ENCODE measurements around the gene POR.

The POR gene

GRCh38 chr7:75948179-75948578 is 33.2 kb downstream of the POR start:
- POLR2A ChIA-PET = no interaction called here
- CTCF ChIA-PET = no interaction called here
- no peak for DNase-seq (ENCODE audit: extremely low spot score)
- TF ChIP-seq BHLHE40 (IDR thresholded peaks at IDR 0.05; ENCODE audit: borderline replicate concordance) = no peak
- TF ChIP-seq SP1 (IDR thresholded peaks at IDR 0.05) = no peak

- DNase-seq (ENCODE audit: extremely low spot score) = no peak
- POLR2A ChIA-PET = no interaction called here
Observed at GRCh38 chr7:75950111-75950681, 35.2 kb downstream of the POR start.

GRCh38 chr7:75951506-75951905 is 36.6 kb downstream of the POR start:
- TF ChIP-seq TARDBP (IDR thresholded peaks at IDR 0.05) (no peak), NFRKB (IDR thresholded peaks at IDR 0.05) (no peak), HDGF (IDR thresholded peaks at IDR 0.05; ENCODE audit: borderline replicate concordance) (no peak), FOXK2 (IDR thresholded peaks at IDR 0.05) (no peak), ELF4 (IDR thresholded peaks at IDR 0.05) (no peak), LEF1 (IDR thresholded peaks at IDR 0.05; ENCODE audit: borderline replicate concordance) (no peak)
- no peak for DNase-seq (ENCODE audit: extremely low spot score)
- ChIA-PET POLR2A (no interaction called here), CTCF (no interaction called here)

More at GRCh38 chr7:75950111-75950681, 35.2 kb downstream of the POR start:
- no peak for TF ChIP-seq ZNF384 (IDR thresholded peaks at IDR 0.05)
- TF ChIP-seq FOXA1 (IDR thresholded peaks at IDR 0.05) = no peak
- TF ChIP-seq ARNT (IDR thresholded peaks at IDR 0.05) = no peak
- TF ChIP-seq NFRKB (IDR thresholded peaks at IDR 0.05) = no peak
- TF ChIP-seq FOXM1 (IDR thresholded peaks at IDR 0.05; ENCODE audit: borderline replicate concordance) = no peak
- no peak for TF ChIP-seq FOXK2 (IDR thresholded peaks at IDR 0.05)
- TF ChIP-seq HDGF (IDR thresholded peaks at IDR 0.05; ENCODE audit: borderline replicate concordance) = no peak
- TF ChIP-seq SP1 (IDR thresholded peaks at IDR 0.05) = no peak
- TF ChIP-seq ELF4 (IDR thresholded peaks at IDR 0.05) = no peak
- no peak for TF ChIP-seq LEF1 (IDR thresholded peaks at IDR 0.05; ENCODE audit: borderline replicate concordance)
- no peak for TF ChIP-seq TARDBP (IDR thresholded peaks at IDR 0.05)
- TF ChIP-seq BHLHE40 (IDR thresholded peaks at IDR 0.05; ENCODE audit: borderline replicate concordance) = no peak
- no peak for TF ChIP-seq SUZ12 (IDR thresholded peaks at IDR 0.05)
- TF ChIP-seq PKNOX1 (IDR thresholded peaks at IDR 0.05) = no peak
- CTCF ChIA-PET = no interaction called here

GRCh38 chr7:75953431-75953830 is 38.5 kb downstream of the POR start:
- no peak for DNase-seq (ENCODE audit: extremely low spot score)
- ChIA-PET POLR2A (no interaction called here), CTCF (no interaction called here)
- TF ChIP-seq SUZ12 (IDR thresholded peaks at IDR 0.05) = no peak
- no peak for TF ChIP-seq LEF1 (IDR thresholded peaks at IDR 0.05; ENCODE audit: borderline replicate concordance)
- TF ChIP-seq TARDBP (IDR thresholded peaks at IDR 0.05) = no peak
- TF ChIP-seq FOXM1 (IDR thresholded peaks at IDR 0.05; ENCODE audit: borderline replicate concordance) = no peak
- no peak for TF ChIP-seq ZNF384 (IDR thresholded peaks at IDR 0.05)

- CTCF ChIA-PET = no interaction called here
Observed at GRCh38 chr7:75953931-75954330, 39.0 kb downstream of the POR start.

GRCh38 chr7:75955331-75955955 is 40.5 kb downstream of the POR start:
- ChIA-PET POLR2A (no interaction called here), CTCF (no interaction called here)
- TF ChIP-seq CTBP1 (IDR thresholded peaks at IDR 0.05; ENCODE audit: borderline replicate concordance) = no peak
- no peak for TF ChIP-seq TARDBP (IDR thresholded peaks at IDR 0.05)
- no peak for TF ChIP-seq ELF4 (IDR thresholded peaks at IDR 0.05)
- TF ChIP-seq ZNF384 (IDR thresholded peaks at IDR 0.05) = no peak
- TF ChIP-seq FOXM1 (IDR thresholded peaks at IDR 0.05; ENCODE audit: borderline replicate concordance) = no peak
- TF ChIP-seq L3MBTL2 (conservative IDR thresholded peaks at IDR 0.05) = no peak
- TF ChIP-seq ARNT (IDR thresholded peaks at IDR 0.05) = no peak
- TF ChIP-seq SUZ12 (IDR thresholded peaks at IDR 0.05) = no peak
- no peak for TF ChIP-seq BHLHE40 (IDR thresholded peaks at IDR 0.05; ENCODE audit: borderline replicate concordance)
- no peak for TF ChIP-seq LEF1 (IDR thresholded peaks at IDR 0.05; ENCODE audit: borderline replicate concordance)
- TF ChIP-seq FOXK2 (IDR thresholded peaks at IDR 0.05) = no peak
- no peak for TF ChIP-seq NFRKB (IDR thresholded peaks at IDR 0.05)
- TF ChIP-seq HDGF (IDR thresholded peaks at IDR 0.05; ENCODE audit: borderline replicate concordance) = no peak
- TF ChIP-seq SP1 (IDR thresholded peaks at IDR 0.05) = no peak
- no peak for TF ChIP-seq FOXA1 (IDR thresholded peaks at IDR 0.05)
- TF ChIP-seq PKNOX1 (IDR thresholded peaks at IDR 0.05) = no peak
- DNase-seq (ENCODE audit: extremely low spot score) = no peak

More at GRCh38 chr7:75953931-75954330, 39.0 kb downstream of the POR start:
- POLR2A ChIA-PET = no interaction called here
- DNase-seq (ENCODE audit: extremely low spot score) = no peak
- TF ChIP-seq ZNF384 (IDR thresholded peaks at IDR 0.05) (no peak), ELF4 (IDR thresholded peaks at IDR 0.05) (no peak), ARNT (IDR thresholded peaks at IDR 0.05) (no peak), NFRKB (IDR thresholded peaks at IDR 0.05) (no peak), LEF1 (IDR thresholded peaks at IDR 0.05; ENCODE audit: borderline replicate concordance) (no peak), HDGF (IDR thresholded peaks at IDR 0.05; ENCODE audit: borderline replicate concordance) (no peak), CTBP1 (IDR thresholded peaks at IDR 0.05; ENCODE audit: borderline replicate concordance) (no peak), FOXK2 (IDR thresholded peaks at IDR 0.05) (no peak), FOXM1 (IDR thresholded peaks at IDR 0.05; ENCODE audit: borderline replicate concordance) (no peak), PKNOX1 (IDR thresholded peaks at IDR 0.05) (no peak), BHLHE40 (IDR thresholded peaks at IDR 0.05; ENCODE audit: borderline replicate concordance) (no peak), SUZ12 (IDR thresholded peaks at IDR 0.05) (no peak), TARDBP (IDR thresholded peaks at IDR 0.05) (no peak), L3MBTL2 (conservative IDR thresholded peaks at IDR 0.05) (no peak), SP1 (IDR thresholded peaks at IDR 0.05) (no peak), FOXA1 (IDR thresholded peaks at IDR 0.05) (no peak)
